Neutrophil (primary cell): Measurements from ENCODE around the gene FCRL5.

Experiments
- H3K27ac ChIP-seq: fragments of 200-600 bp; sonication (generic); 2 replicates; pipeline ENCODE4 v1.5.1; 2016; ENCODE audit warnings: mild to moderate bottlenecking, moderate library complexity
- H3K27me3 ChIP-seq: fragments of 200-600 bp; sonication (generic); 2 replicates; pipeline ENCODE4 v1.6.0; 2016; ENCODE audit warnings: mild to moderate bottlenecking
- H3K36me3 ChIP-seq: fragments of 200-600 bp; sonication (generic); 2 replicates; pipeline ENCODE4 v1.5.1; 2017
- H3K4me1 ChIP-seq, 2 experiments: fragments of 200-600 bp in 1 of 2; sonication (generic) in 1 of 2; 1 replicate in 1 of 2; 2 replicates in 1 of 2; pipeline versions ENCODE4 v1.5.1 to v1.6.1; 2013 to 2016; ENCODE audit warnings: low read depth in 1 of 2, low read length in 1 of 2, mild to moderate bottlenecking in 1 of 2, moderate library complexity in 1 of 2; ENCODE audit not compliant: control insufficient read depth in 1 of 2, insufficient read depth in 1 of 2
- H3K4me3 ChIP-seq, 2 experiments: fragments of 200-600 bp in 1 of 2; sonication (generic) in 1 of 2; 1 replicate in 1 of 2; 2 replicates in 1 of 2; pipeline ENCODE4 v1.5.1; 2013 to 2016; ENCODE audit warnings: low read depth in 1 of 2, low read length in 1 of 2, mild to moderate bottlenecking in 1 of 2, moderate library complexity in 1 of 2
- H3K9me3 ChIP-seq: fragments of 200-600 bp; sonication (generic); 2 replicates; pipeline ENCODE4 v1.5.1; 2016
- CTCF ChIP-seq: fragments of 200-600 bp; sonication (generic); IDR thresholded peaks from 2 replicates; pipeline ENCODE4 v1.5.1; 2016; ENCODE audit warnings: antibody characterized with exemption

FCRL5 gene

DNA sequence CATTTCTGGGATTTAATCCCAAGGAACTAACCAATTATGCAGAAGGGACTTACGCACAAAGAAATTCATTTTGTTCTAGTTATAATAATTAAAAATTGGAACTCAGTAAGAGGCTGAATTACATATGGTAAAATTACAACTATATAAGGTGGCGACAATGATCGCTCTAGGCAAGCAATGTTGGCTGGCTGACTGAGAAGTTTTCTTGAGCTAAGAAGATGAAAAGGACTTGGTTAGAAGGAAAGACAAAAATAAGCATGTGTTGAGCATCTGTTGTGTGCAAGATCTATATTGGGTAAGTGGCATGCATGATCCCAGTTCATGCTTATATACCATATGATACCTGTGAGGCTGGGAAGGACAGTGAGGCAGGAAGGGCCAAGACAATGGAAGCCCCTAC, 80.8 kb downstream of the FCRL5 start:
- Histone ChIP-seq H3K27ac (no peak overlapping the region), H3K9me3 (no peaks in the 10 kb centered on the region), H3K27me3 (no peaks in the 10 kb centered on the region), H3K4me3 (no peak overlapping the region), H3K4me1 (no peaks in the 10 kb centered on the region), H3K36me3 (no peaks in the 10 kb centered on the region)
- no peak for TF ChIP-seq CTCF

- no peaks in the 10 kb centered on the region for H3K36me3 ChIP-seq
- no peak overlapping the region for H3K4me3 ChIP-seq
- H3K4me1 ChIP-seq = no peaks in the 10 kb centered on the region
- TF ChIP-seq CTCF = no peak
- H3K9me3 ChIP-seq = no peaks in the 10 kb centered on the region
- no peak overlapping the region for H3K27ac ChIP-seq
- no peaks in the 10 kb centered on the region for H3K27me3 ChIP-seq
Measured at GRCh38 chr1:157469752-157470675, 82.3 kb downstream of the FCRL5 start.

DNA sequence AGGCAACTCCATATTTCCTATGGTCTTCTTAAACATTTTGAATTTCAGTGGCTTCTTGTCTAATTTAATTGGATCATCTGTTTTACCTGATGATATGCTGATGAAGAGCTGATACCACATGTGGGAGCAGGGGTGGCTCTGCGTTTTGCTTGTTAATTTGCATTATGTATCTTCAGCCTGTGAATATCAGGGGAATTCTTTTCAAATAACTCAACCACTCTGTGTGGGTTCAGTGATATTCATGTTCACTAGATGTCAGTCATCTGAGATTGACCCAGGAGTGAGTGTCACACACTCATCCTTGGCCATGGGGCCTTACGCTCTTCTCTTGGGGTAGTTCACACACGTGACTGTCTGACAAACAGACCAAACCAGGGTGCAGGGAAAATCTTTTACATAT, 83.0 kb downstream of the FCRL5 start:
- H3K27me3 ChIP-seq = no peaks in the 10 kb centered on the region
- H3K36me3 ChIP-seq = no peaks in the 10 kb centered on the region
- H3K4me1 ChIP-seq = no peaks in the 10 kb centered on the region
- no peak for TF ChIP-seq CTCF
- no peak overlapping the region for H3K4me3 ChIP-seq
- H3K27ac ChIP-seq = no peak overlapping the region
- no peaks in the 10 kb centered on the region for H3K9me3 ChIP-seq

- TF ChIP-seq CTCF = no peak
- no peaks in the 10 kb centered on the region for H3K9me3 ChIP-seq
- H3K4me1 ChIP-seq = no peaks in the 10 kb centered on the region
- no peaks in the 10 kb centered on the region for H3K36me3 ChIP-seq
- no peak overlapping the region for H3K4me3 ChIP-seq
- H3K27me3 ChIP-seq = no peaks in the 10 kb centered on the region
- H3K27ac ChIP-seq = no peak overlapping the region
Measured at GRCh38 chr1:157466011-157466410, 86.3 kb downstream of the FCRL5 start.
